SK-N-SH (cell line): ENCODE measurements around the gene FAM240A. TPM values are rescaled to one million over a fixed set of nuclear protein-coding genes. Genes with fewer than 3 reads are reported as not detected.

Source experiments
- CTCF ChIA-PET: fragments of 300-600, 350-600 bp; formaldehyde crosslinking; extraction: SDS; loops from one replicate; lab custom pipeline; 2021; lab: Yijun Ruan, JAX
- POLR2A ChIA-PET: fragments of 350-600 bp; sonication (Branson Sonifier 250); formaldehyde crosslinking; extraction: SDS; loops from one replicate; lab custom pipeline; 2020; ENCODE audit warnings: antibody characterized with exemption, inconsistent platforms; lab: Yijun Ruan, JAX
- DNase-seq: peaks from one replicate; pipeline ENCODE4 v3.0.0; 2012
- H2AFZ ChIP-seq: fragments of 200-600 bp; sonication (generic); 2 replicates; pipeline ENCODE4 v1.8.1; 2016; ENCODE audit warnings: antibody characterized with exemption, mild to moderate bottlenecking, low read depth
- H3F3A ChIP-seq: fragments of 200-600 bp; sonication (generic); replicated peaks from 2 replicates; pipeline ENCODE3; 2016; ENCODE audit warnings: antibody characterized with exemption, mild to moderate bottlenecking; ENCODE audit not compliant: insufficient read depth
- H3K27ac ChIP-seq, 2 experiments: fragments of 200-500 bp in 1 of 2; fragments of 200-600 bp in 1 of 2; sonication (Bioruptor generic) in 1 of 2; sonication (generic), shearing (Covaris generic) in 1 of 2; 2 replicates each; pipeline versions ENCODE4 v1.5.1 to v1.6.1; 2014 to 2016; ENCODE audit warnings: low read depth in 2 of 2, inconsistent platforms in 1 of 2, low read length in 1 of 2, mild to moderate bottlenecking in 1 of 2, mixed read lengths in 1 of 2
- H3K27me3 ChIP-seq: fragments of 200-600 bp; sonication (generic), shearing (Covaris generic); 2 replicates; pipeline ENCODE4 v1.6.1; 2016; ENCODE audit warnings: mixed run types; ENCODE audit not compliant: insufficient read depth
- H3K36me3 ChIP-seq, 2 experiments: fragments of 200-500 bp in 1 of 2; fragments of 200-600 bp in 1 of 2; sonication (Bioruptor generic) in 1 of 2; sonication (generic) in 1 of 2; replicated peaks in 1 of 2; 2 replicates each; pipeline versions ENCODE3 to v1.5.1; 2014 to 2016; ENCODE audit warnings: low read length in 1 of 2, mild to moderate bottlenecking in 1 of 2; ENCODE audit not compliant: insufficient read depth in 2 of 2, control insufficient read depth in 1 of 2
- H3K4me1 ChIP-seq, 2 experiments: fragments of 200-500 bp in 1 of 2; fragments of 200-600 bp in 1 of 2; sonication (Bioruptor generic) in 1 of 2; sonication (generic), shearing (Covaris generic) in 1 of 2; 2 replicates each; pipeline versions ENCODE4 v1.5.1 to v1.6.1; 2014 to 2016; ENCODE audit warnings: low read depth in 1 of 2, low read length in 1 of 2, mixed run types in 1 of 2; ENCODE audit not compliant: insufficient read depth in 2 of 2, control insufficient read depth in 1 of 2
- H3K4me2 ChIP-seq: fragments of 200-600 bp; sonication (generic), shearing (Covaris generic); 2 replicates; pipeline ENCODE4 v1.6.1; 2017; ENCODE audit warnings: mixed run types
- H3K4me3 ChIP-seq, 2 experiments: fragments of 200-500 bp in 1 of 2; fragments of 200-600 bp in 1 of 2; sonication (Bioruptor generic) in 1 of 2; sonication (generic), shearing (Covaris generic) in 1 of 2; 2 replicates each; pipeline versions ENCODE4 v1.5.1 to v1.8.1; 2014 to 2016; ENCODE audit warnings: low read depth in 2 of 2, inconsistent platforms in 1 of 2, low read length in 1 of 2, mild to moderate bottlenecking in 1 of 2, mixed read lengths in 1 of 2, moderate library complexity in 1 of 2
- H3K79me2 ChIP-seq: fragments of 200-600 bp; sonication (generic); 2 replicates; pipeline ENCODE4 v1.8.1; 2017; ENCODE audit warnings: mild to moderate bottlenecking; ENCODE audit not compliant: insufficient read depth
- H3K9ac ChIP-seq: fragments of 200-600 bp; sonication (generic); 2 replicates; pipeline ENCODE4 v1.6.1; 2017; ENCODE audit warnings: mixed run types
- H3K9me2 ChIP-seq: fragments of 200-600 bp; sonication (generic); 2 replicates; pipeline ENCODE4 v1.6.1; 2017; ENCODE audit warnings: mixed run types
- H3K9me3 ChIP-seq: fragments of 200-600 bp; sonication (generic); 2 replicates; pipeline ENCODE4 v1.6.1; 2017; ENCODE audit warnings: mixed run types, mild to moderate bottlenecking, moderate library complexity
- H4K20me1 ChIP-seq: fragments of 200-600 bp; sonication (generic); 2 replicates; pipeline ENCODE4 v1.6.1; 2017; ENCODE audit warnings: mild to moderate bottlenecking, mixed run types; ENCODE audit not compliant: insufficient read depth
- CHD2 ChIP-seq: fragments of 150-350 bp; IDR thresholded peaks from 2 replicates; pipeline ENCODE4 v1.6.1; 2018; ENCODE audit warnings: low read length; ENCODE audit not compliant: partially characterized antibody
- CTCF ChIP-seq: fragments of 200-600 bp; sonication (generic); IDR thresholded peaks from 2 replicates; pipeline ENCODE4 v1.6.1; 2017; ENCODE audit warnings: antibody characterized with exemption, mild to moderate bottlenecking, moderate library complexity
- ELF1 ChIP-seq: IDR thresholded peaks from 2 replicates; pipeline ENCODE4 v1.4.0; 2012
- GABPA ChIP-seq: IDR thresholded peaks from 2 replicates; pipeline ENCODE4 v1.4.0; 2012; ENCODE audit warnings: low read depth, mild to moderate bottlenecking
- GATA2 ChIP-seq: sonication (generic); formaldehyde crosslinking; IDR thresholded peaks from 2 replicates; pipeline ENCODE4 v1.5.0; 2020; ENCODE audit warnings: mild to moderate bottlenecking, missing genetic modification reagents
- NFIC ChIP-seq: IDR thresholded peaks from 2 replicates; pipeline ENCODE4 v1.4.0; 2012; ENCODE audit warnings: borderline replicate concordance
- RAD21 ChIP-seq: IDR thresholded peaks from 2 replicates; pipeline ENCODE4 v1.6.1; 2012; ENCODE audit warnings: mild to moderate bottlenecking, low read length
- RCOR1 ChIP-seq: fragments of 150-350 bp; IDR thresholded peaks from 2 replicates; pipeline ENCODE4 v1.6.1; 2017; ENCODE audit warnings: antibody characterized with exemption, low read length
- RFX5 ChIP-seq: IDR thresholded peaks from 2 replicates; pipeline ENCODE4 v1.6.1; 2012; ENCODE audit warnings: mild to moderate bottlenecking, improper control_type of control experiment, low read length
- SIN3A ChIP-seq: IDR thresholded peaks from 2 replicates; pipeline ENCODE4 v1.6.1; 2012; ENCODE audit warnings: low read depth, mild to moderate bottlenecking, low read length, moderate library complexity, borderline replicate concordance
- YY1 ChIP-seq: IDR thresholded peaks from 2 replicates; pipeline ENCODE4 v1.4.0; 2012; ENCODE audit warnings: low read depth, mild to moderate bottlenecking
- WGBS: methylation state at CpG from one replicate; pipeline ENCODE4 v1.1.6; 2017; ENCODE audit warnings: low lambda C conversion rate; 5-methylcytosine and 5-hydroxymethylcytosine counted together
- polyA plus RNA-seq, 3 experiments: library from polyadenylated mRNA; depleted of rRNA; stranded (reverse); fragments of >200 nt; gene quantifications; 2 replicates each; pipeline ENCODE4 v1.2.3, GENCODE V29; 2012

The FAM240A gene
- polyA plus RNA-seq, 1 of the 3 experiments (the other 2 are of a cell fraction) = not detected

- ChIA-PET POLR2A (no interaction called here), CTCF (no interaction called here)
- Histone ChIP-seq H3K27ac (no peak overlapping the region), H3K9ac (no peak overlapping the region), H3K9me3 (no peaks in the 10 kb centered on the region), H3K79me2 (no peaks in the 10 kb centered on the region), H3K4me2 (no peak overlapping the region), H3K4me1 (no peaks in the 10 kb centered on the region; a peak in 1 of 4 replicates), H3F3A (no peaks in the 10 kb centered on the region), H4K20me1 (no peaks in the 10 kb centered on the region), H2AFZ (no peak overlapping the region), H3K9me2 (no peaks in the 10 kb centered on the region), H3K27me3 (no peaks in the 10 kb centered on the region; the same call in 1 of the 2 replicates), H3K4me3 (no peak overlapping the region), H3K36me3 (no peaks in the 10 kb centered on the region)
- no peak for TF ChIP-seq NFIC
- TF ChIP-seq YY1 = no peak
- TF ChIP-seq GABPA = no peak
- TF ChIP-seq CTCF = no peak
- no peak for TF ChIP-seq RAD21
- no peak for TF ChIP-seq CHD2
- TF ChIP-seq SIN3A = no peak
- no peak for DNase-seq
- 73% methylated on average over 14 of the region's 14 CpGs for WGBS
Observed at GRCh38 chr3:46579756-46580286, 32.5 kb upstream of the FAM240A start.

- H3K36me3 ChIP-seq = no peaks in the 10 kb centered on the region
- CTCF ChIA-PET = no interaction called here
- H3K27me3 ChIP-seq = no peaks in the 10 kb centered on the region; the same call in 1 of the 2 replicates
- H3K4me1 ChIP-seq = no peaks in the 10 kb centered on the region
- H3K9me3 ChIP-seq = no peaks in the 10 kb centered on the region
- DNase-seq = no peak
- no peak overlapping the region for H3K9ac ChIP-seq
- H3K4me2 ChIP-seq = no peak overlapping the region
- no peak overlapping the region for H3K4me3 ChIP-seq
- POLR2A ChIA-PET = no interaction called here
- H2AFZ ChIP-seq = no peak overlapping the region
- WGBS = 83% methylated on average over 1 of the region's 1 CpG
- no peaks in the 10 kb centered on the region for H3K9me2 ChIP-seq
- no peaks in the 10 kb centered on the region for H3K79me2 ChIP-seq
- H4K20me1 ChIP-seq = no peaks in the 10 kb centered on the region
- no peaks in the 10 kb centered on the region for H3F3A ChIP-seq
- no peak for TF ChIP-seq RCOR1
- no peak for TF ChIP-seq ELF1
- TF ChIP-seq RFX5 = no peak
- no peak for TF ChIP-seq GATA2 (CRISPR knock-in tag)
- H3K27ac ChIP-seq = no peak overlapping the region
Observed at GRCh38 chr3:46580675-46581074, 31.6 kb upstream of the FAM240A start.
